Omental fat pad (tissue), 4 donors: ENCODE data around the gene CCNY. TPM values are rescaled to one million over a fixed set of nuclear protein-coding genes. Genes with fewer than 3 reads are reported as not detected.

Source experiments
- ATAC-seq: fragments of 150-250 bp; one replicate; pipeline ENCODE4 v1.9.1; 2016; ENCODE audit warnings: mild to moderate bottlenecking, moderate library complexity; ENCODE audit not compliant: low FRiP score
- DNase-seq: peaks from one replicate; pipeline ENCODE4 v3.0.0-alpha.2; 2019; ENCODE audit warnings: low spot score
- total RNA-seq, 4 donors: library from RNA; depleted of rRNA; stranded (reverse); fragments of >200 nt; gene quantifications; one replicate each; pipeline ENCODE4 v1.1.0, GENCODE V29; 2016
- TF ChIP-seq, protein P1 (sequence below), 3 donors: fragments of 450-650 bp; IDR thresholded peaks; one replicate each; pipeline ENCODE4 v1.5.1; 2016 to 2017; ENCODE audit warnings: antibody characterized with exemption in 3 of 3, mild to moderate bottlenecking in 3 of 3, moderate library complexity in 2 of 3

The CCNY gene
- total RNA-seq, 4 donors from 2014 or later, result 38.6 to 49.5 (median 47.2) TPM

DNA sequence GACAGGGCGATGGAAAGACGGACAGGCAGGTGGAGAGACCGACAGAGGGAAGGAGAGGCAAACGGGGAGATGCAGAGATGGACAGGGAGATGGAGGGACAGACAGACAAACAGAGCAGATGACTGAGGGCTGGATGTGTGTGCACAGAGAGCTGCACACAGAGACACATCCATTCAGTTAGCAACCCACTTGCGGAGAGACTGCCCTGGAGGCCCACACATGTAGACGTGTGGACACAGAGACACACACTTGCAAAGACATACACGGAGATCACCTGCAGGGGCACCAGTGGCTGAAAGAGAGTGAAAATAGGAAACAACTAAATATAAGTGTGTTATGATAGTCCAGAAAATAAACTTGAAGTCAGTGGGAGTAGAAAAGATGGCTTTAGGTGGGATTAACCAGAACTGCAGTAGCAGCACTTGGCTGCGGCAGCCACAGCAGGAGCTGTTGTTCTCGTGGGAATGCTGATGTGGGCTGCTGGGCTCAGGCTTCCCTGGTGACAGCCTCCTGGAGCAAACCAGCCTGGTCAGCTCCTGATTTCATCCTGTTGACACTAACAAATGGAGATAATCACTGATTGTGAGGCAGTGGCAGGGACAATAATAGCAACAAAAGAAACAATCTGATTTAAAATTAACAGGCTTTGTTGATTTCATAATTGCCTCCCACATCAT is 134.1 kb downstream of the CCNY start:
- TF ChIP-seq, protein P1, sequence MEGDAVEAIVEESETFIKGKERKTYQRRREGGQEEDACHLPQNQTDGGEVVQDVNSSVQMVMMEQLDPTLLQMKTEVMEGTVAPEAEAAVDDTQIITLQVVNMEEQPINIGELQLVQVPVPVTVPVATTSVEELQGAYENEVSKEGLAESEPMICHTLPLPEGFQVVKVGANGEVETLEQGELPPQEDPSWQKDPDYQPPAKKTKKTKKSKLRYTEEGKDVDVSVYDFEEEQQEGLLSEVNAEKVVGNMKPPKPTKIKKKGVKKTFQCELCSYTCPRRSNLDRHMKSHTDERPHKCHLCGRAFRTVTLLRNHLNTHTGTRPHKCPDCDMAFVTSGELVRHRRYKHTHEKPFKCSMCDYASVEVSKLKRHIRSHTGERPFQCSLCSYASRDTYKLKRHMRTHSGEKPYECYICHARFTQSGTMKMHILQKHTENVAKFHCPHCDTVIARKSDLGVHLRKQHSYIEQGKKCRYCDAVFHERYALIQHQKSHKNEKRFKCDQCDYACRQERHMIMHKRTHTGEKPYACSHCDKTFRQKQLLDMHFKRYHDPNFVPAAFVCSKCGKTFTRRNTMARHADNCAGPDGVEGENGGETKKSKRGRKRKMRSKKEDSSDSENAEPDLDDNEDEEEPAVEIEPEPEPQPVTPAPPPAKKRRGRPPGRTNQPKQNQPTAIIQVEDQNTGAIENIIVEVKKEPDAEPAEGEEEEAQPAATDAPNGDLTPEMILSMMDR (IDR thresholded peaks at IDR 0.05), result no peak
- ATAC-seq (no peak), DNase-seq (no peak)

GRCh38 chr10:35470925-35471315 is 134.6 kb downstream of the CCNY start:
- DNase-seq (no peak), ATAC-seq (no peak)
- TF ChIP-seq, protein P1 (IDR thresholded peaks at IDR 0.05), result no peak

- ATAC-seq (no peak), DNase-seq (no peak)
- TF ChIP-seq, protein P1 (IDR thresholded peaks at IDR 0.05), result no peak
Observed at GRCh38 chr10:35471435-35471834, 135.1 kb downstream of the CCNY start.

DNA sequence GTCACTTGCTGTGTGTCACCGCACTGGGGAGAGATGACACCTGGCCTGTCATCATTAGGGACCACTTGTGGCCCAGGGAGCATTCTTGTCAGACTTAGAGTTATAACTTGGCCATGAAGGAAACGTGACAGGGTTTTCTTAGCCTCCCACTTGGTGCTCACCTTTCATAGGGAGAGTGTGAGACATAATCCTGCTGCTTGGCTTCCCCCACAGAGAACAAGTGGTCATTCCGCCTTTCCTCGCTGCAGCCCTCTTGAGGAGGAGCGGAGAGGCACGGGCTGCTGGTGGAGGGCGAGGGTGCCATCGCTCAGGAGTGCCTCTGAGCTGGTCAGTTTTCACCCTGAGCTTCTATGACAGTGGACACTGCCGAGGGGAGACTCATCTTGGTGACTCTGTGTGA is 143.8 kb downstream of the CCNY start:
- DNase-seq (no peak), ATAC-seq (no peak)
- TF ChIP-seq, protein P1 (IDR thresholded peaks at IDR 0.05), result no peak

- ATAC-seq (no peak), DNase-seq (no peak)
- TF ChIP-seq, protein P1 (IDR thresholded peaks at IDR 0.05), result no peak
Observed at GRCh38 chr10:35481413-35481812, 145.1 kb downstream of the CCNY start.

DNA sequence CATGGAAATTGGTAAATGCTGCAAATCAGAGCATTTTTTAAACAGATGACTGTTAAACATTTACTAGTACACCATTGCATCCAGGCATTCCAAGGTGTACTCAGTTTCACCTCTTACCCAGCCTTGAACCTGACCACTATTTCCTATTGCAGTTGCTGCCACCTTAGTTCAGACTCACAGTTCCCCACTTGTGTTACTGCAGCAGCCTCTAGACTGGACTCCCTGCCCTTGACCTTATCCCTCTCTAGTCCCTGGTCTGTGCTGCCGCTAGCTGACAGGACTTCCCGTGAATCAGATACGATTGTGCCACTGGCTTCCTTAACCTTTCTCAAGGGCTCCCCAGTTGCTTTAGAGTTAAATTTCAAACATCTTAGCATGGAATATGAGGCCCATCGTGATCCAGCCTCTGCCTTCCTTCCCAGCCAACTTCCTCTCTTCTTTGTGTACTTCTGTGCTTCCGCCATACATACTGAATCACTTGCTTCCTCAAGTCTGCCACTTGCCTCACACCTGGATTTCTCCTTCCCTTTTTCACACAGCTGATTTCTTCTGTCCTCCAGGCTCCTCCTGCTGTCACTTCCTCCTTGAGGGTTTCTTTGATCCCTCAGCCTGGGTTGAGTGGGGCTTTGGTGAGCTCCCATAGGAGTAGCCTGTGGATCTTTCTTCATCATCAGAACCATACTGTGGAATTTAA is 150.1 kb downstream of the CCNY start:
- DNase-seq (no peak), ATAC-seq (no peak)
- TF ChIP-seq, protein P1 (IDR thresholded peaks at IDR 0.05), result no peak
